VCaP (cell line): ENCODE data around the gene RUFY3.
"Not testable (repeated sequence)": the region's sequence is repeated elsewhere in the genome, so short reads cannot be mapped to it uniquely, and the experiment has no call there.

ENCODE experiments used
- H3K27ac ChIP-seq: fragments of 450-650 bp; 2 replicates; pipeline ENCODE4 v1.5.1; 2017
- TF ChIP-seq, protein P1 (sequence below): fragments of 450-650 bp; conservative IDR thresholded peaks from 2 replicates; pipeline ENCODE4 v1.5.1; 2017; ENCODE audit warnings: mild to moderate bottlenecking, moderate library complexity

RUFY3 gene, protein sequence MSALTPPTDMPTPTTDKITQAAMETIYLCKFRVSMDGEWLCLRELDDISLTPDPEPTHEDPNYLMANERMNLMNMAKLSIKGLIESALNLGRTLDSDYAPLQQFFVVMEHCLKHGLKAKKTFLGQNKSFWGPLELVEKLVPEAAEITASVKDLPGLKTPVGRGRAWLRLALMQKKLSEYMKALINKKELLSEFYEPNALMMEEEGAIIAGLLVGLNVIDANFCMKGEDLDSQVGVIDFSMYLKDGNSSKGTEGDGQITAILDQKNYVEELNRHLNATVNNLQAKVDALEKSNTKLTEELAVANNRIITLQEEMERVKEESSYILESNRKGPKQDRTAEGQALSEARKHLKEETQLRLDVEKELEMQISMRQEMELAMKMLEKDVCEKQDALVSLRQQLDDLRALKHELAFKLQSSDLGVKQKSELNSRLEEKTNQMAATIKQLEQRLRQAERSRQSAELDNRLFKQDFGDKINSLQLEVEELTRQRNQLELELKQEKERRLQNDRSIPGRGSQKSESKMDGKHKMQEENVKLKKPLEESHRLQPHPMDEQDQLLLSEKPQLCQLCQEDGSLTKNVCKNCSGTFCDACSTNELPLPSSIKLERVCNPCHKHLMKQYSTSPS

DNA sequence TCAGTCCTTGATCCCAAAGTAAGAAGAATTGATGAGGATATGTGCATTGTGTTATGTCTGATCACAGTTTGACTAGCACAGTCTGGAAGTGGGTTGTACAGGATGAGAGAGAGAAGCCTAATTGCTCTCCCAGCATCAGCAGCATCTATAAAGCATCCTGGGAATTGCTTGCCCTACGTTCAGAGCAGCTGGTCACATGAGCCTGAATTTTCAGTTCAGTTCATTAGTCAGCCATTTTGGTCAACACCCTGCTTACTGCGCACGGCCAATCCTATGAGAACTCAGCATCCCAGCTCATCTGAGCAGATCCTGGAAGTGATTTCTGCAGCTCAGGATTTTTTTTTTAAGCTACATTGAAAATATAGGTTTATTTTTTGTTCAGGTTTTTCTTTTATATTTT, at the start of gene RUFY3:
TSS of gene RUFY3 (plus strand) at position 218 of the 400 bp plus-strand sequence. CDS start 610 bp downstream, outside the sequence.
- H3K27ac ChIP-seq: peak within 1 kb of the TSS; percentile 40
- TF ChIP-seq, protein P1, sequence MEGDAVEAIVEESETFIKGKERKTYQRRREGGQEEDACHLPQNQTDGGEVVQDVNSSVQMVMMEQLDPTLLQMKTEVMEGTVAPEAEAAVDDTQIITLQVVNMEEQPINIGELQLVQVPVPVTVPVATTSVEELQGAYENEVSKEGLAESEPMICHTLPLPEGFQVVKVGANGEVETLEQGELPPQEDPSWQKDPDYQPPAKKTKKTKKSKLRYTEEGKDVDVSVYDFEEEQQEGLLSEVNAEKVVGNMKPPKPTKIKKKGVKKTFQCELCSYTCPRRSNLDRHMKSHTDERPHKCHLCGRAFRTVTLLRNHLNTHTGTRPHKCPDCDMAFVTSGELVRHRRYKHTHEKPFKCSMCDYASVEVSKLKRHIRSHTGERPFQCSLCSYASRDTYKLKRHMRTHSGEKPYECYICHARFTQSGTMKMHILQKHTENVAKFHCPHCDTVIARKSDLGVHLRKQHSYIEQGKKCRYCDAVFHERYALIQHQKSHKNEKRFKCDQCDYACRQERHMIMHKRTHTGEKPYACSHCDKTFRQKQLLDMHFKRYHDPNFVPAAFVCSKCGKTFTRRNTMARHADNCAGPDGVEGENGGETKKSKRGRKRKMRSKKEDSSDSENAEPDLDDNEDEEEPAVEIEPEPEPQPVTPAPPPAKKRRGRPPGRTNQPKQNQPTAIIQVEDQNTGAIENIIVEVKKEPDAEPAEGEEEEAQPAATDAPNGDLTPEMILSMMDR: no peak

DNA sequence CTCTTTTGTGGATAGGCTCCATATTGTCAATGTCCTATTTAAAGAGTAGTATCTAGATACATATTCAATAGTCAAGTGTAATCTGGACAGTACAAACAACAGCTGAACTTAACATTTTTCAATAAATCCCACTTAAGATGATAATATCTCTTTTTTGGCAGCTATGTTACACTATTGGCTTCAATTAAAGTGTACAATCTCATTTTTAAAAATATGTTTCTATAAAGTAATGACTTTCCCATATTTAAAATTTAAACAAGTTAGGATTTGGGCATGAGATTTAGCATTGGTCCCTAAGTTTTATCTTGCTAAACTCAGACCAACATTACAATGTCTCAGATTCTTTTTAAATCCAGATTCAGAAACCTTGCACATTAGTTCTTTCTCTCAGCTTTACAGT, 47.6 kb upstream of the RUFY3 start:
- no peak overlapping the region for H3K27ac ChIP-seq
- TF ChIP-seq, protein P1: no peak

DNA sequence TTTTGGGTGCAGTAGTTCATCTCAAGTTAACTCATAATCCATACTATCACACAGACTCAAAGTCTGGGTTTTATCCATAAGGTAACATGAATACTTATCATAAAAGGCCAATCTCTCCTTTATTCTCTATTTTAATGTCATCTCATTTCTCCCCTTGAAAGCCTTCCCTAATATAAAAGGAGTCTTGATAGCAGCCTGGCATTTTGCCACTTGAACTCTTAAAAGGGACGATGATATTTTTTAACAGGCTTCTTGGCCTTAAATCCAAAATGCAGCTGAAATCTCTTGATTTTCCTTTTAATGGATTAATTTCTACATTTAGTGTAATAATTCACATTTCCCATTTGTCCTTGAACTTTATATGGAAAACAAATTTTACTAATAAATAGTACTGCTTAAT, 47.0 kb upstream of the RUFY3 start:
- TF ChIP-seq, protein P1: no peak
- H3K27ac ChIP-seq: no peak overlapping the region

DNA sequence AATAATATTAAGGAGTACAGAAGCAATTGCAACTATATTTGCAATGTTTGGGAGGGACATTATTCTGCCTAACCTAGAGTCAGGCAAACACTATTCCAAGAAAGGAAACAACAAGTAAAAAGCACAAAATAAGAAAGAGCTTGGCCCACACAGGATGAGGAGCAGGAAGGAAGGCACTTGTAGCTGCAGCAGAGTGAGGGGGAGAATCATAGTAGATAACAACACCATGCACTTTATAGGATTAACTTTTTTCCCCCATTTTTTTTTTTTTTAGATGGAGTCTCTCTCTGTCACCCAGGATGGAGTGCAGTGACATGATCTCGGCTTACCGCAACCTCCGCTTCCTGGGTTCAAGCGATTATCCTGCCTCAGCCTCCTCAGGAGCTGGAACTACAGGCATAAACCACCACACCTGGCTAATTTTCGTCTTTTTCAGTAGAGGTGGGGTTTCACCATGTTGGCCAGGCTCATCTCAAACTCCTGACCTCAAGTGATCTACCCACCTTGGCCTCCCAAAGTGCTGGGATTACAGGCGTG, 45.1 kb upstream of the RUFY3 start:
- TF ChIP-seq, protein P1: no peak
- H3K27ac ChIP-seq: no peak overlapping the region

DNA sequence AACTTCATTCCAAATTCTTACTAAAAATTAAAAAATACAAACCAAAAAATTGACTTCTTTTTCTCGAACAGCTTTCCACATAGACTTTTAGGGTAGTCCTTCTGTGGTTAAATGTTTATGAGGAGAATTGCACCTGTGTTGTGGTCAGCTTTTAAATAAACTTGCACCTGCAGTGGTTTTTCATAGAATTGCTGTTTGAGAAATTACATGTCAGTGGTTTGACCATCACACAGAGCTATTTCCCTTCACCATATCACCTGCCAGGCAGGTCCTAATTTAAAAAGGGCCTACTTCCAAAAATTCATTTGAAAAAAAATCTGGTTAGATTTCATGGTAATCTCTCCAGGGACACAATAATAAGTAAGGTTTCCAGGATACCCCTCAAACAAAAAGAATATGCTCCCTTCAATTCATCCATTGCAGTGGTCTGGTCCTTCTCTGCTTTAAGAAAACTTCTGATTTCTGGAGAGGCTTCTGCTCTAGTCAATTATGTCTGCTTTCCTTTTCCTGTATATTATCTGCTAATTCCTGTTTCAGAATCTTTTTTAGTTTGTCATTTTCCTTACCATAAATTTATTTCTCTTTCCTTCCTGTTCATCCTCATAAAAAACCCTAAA, 43.3 kb upstream of the RUFY3 start:
- no peak overlapping the region for H3K27ac ChIP-seq
- TF ChIP-seq, protein P1: no peak

DNA sequence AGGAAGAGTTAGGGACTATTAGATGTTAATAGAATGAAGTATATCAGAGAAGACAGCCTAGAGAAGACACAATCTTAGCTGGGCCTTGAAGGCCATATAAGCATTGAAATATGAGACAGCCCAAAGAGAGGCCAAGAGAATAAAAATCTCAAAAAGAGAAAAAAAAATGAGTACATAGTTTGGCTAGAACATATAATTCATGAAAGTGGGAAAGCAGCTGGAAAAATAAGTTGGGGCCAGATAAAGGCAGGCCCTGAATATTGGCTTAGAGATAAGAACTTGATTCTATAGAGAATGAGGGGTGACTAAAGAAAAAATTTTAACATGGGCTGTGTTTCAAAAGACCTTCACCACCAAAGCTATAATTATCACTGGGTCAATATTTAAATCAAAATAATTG, 40.8 kb upstream of the RUFY3 start:
- no peak overlapping the region for H3K27ac ChIP-seq
- TF ChIP-seq, protein P1: no peak

DNA sequence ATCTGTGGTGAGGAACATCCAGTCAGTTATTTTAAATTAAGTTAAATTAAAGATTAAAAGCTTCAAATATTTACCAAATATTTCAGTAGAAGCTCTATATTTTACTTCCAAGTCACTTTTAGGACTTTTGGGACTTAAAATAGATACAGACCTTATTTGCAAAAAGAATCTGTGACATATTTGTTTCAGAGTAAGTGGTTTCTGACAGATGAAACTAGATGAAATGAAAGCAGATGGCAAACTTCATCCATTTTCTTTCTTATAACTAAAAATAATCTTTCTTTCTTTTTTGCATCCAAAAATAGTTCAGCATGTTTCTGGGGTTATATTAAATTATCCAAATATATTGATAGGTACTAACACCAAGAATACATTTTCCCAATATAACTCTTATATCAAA, 40.1 kb upstream of the RUFY3 start:
- TF ChIP-seq, protein P1: no peak
- H3K27ac ChIP-seq: no peak overlapping the region

DNA sequence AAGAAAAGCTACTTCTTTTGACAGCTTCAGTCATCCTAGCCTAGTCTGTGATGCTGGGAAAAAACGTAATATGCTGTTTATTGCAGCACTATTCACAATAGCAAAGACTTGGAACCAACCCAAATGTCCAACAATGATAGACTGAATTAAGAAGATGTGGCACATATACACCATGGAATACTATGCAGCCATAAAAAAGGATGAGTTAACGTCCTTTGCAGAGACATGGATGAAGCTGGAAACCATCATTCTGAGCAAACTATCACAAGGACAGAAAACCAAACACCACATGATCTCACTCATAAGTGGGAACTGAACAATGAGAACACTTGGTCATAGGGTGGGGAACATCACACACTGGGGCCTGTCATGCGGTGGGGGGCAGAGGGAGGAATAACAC, 39.6 kb upstream of the RUFY3 start:
- not testable (repeated sequence) for H3K27ac ChIP-seq
